Erythroblast (primary cell): Measurements from ENCODE around the gene ZBTB7C.

ENCODE experiments used
- GATA1 ChIP-seq: IDR thresholded peaks from 2 replicates; pipeline ENCODE4 v1.6.1; 2011; ENCODE audit warnings: low read depth, mild to moderate bottlenecking, control low read depth, low read length, moderate library complexity
- POLR2A ChIP-seq: IDR thresholded peaks from 2 replicates; pipeline ENCODE4 v1.6.1; 2011; ENCODE audit warnings: mild to moderate bottlenecking, low read length

DNA sequence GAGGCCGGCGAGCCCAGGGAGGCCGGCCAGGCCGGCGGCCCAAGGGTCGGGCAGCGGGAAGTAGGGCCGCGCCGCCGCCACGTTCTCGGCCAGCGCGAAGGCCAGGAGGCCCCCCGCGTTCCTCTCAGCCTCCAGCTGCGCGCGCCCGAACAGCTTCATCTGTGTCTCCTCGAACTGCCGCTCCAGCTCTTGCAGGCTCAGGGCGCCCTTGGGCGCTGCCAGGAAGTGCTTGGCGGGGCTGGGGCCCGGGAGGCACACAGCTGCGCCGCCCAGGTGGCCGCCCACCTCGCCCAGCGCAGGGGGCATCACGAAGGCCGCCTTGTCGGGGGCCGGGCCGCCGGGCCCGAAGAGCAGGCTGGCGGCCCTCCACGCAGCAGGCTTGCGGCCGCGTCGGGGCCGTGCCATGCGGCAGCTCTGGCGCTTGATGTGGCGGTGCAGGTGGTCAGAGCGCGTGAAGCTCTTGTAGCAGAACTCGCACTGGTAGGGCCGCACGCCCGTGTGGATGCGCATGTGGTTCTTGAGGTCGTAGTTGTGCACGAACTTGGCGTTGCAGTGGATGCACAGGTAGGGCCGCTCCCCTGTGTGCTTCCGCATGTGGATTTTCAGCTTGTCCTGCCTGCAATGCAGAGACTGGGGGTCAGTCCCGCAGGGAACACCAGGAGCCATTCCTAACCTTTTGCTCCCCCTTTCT is 379.7 kb downstream of the ZBTB7C start:
- TF ChIP-seq POLR2A (no peak), GATA1 (no peak)
